Brain microvascular endothelial cell (primary cell): ENCODE measurements around the gene ERCC1.

Experiments used
- DNase-seq: peaks from one replicate; pipeline ENCODE4 v3.0.0-alpha.2; 2020
- H3K27ac ChIP-seq: fragments of 250-450 bp; sonication (Bioruptor Pico); 2 replicates; pipeline ENCODE4 v1.5.1; 2020; ENCODE audit warnings: mild to moderate bottlenecking, moderate library complexity
- H3K27me3 ChIP-seq: fragments of 250-450 bp; sonication (Bioruptor Pico); replicated peaks from 2 replicates; pipeline ENCODE4 v1.5.1; 2020; ENCODE audit warnings: mild to moderate bottlenecking
- H3K36me3 ChIP-seq: fragments of 250-450 bp; sonication (Bioruptor Pico); replicated peaks from 2 replicates; pipeline ENCODE4 v1.5.1; 2020; ENCODE audit warnings: mild to moderate bottlenecking
- H3K4me3 ChIP-seq: 2 replicates; pipeline ENCODE4 v1.5.1; 2011; ENCODE audit warnings: low read depth, mild to moderate bottlenecking, control low read depth, low read length, moderate library complexity
- in situ Hi-C: cut with HindIII; loops from 2 replicates; pipeline ENCODE4 v1.10.0; 2017; ENCODE audit warnings: low sequenced_read_pairs, low pct_ligation_motif_present
- TF ChIP-seq, protein P1 (sequence below): IDR thresholded peaks from 2 replicates; pipeline ENCODE4 v1.5.1; 2011; ENCODE audit warnings: low read depth, mild to moderate bottlenecking, moderate library complexity, low read length, control low read depth, inconsistent platforms; ENCODE audit errors: missing control alignments

ERCC1 gene

GRCh38 chr19:45428384-45429231 is 4.9 kb upstream of the ERCC1 start:
- in situ Hi-C loops = no loop called here
- H3K36me3 ChIP-seq = no peaks in the 10 kb centered on the region
- H3K27ac ChIP-seq = peak overlapping the region; percentile 81
- peak; percentile 39 for DNase-seq
- H3K4me3 ChIP-seq = peak overlapping the region; percentile 60
- TF ChIP-seq, protein P1, sequence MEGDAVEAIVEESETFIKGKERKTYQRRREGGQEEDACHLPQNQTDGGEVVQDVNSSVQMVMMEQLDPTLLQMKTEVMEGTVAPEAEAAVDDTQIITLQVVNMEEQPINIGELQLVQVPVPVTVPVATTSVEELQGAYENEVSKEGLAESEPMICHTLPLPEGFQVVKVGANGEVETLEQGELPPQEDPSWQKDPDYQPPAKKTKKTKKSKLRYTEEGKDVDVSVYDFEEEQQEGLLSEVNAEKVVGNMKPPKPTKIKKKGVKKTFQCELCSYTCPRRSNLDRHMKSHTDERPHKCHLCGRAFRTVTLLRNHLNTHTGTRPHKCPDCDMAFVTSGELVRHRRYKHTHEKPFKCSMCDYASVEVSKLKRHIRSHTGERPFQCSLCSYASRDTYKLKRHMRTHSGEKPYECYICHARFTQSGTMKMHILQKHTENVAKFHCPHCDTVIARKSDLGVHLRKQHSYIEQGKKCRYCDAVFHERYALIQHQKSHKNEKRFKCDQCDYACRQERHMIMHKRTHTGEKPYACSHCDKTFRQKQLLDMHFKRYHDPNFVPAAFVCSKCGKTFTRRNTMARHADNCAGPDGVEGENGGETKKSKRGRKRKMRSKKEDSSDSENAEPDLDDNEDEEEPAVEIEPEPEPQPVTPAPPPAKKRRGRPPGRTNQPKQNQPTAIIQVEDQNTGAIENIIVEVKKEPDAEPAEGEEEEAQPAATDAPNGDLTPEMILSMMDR = peak; percentile 64
- no peaks in the 10 kb centered on the region for H3K27me3 ChIP-seq

DNA sequence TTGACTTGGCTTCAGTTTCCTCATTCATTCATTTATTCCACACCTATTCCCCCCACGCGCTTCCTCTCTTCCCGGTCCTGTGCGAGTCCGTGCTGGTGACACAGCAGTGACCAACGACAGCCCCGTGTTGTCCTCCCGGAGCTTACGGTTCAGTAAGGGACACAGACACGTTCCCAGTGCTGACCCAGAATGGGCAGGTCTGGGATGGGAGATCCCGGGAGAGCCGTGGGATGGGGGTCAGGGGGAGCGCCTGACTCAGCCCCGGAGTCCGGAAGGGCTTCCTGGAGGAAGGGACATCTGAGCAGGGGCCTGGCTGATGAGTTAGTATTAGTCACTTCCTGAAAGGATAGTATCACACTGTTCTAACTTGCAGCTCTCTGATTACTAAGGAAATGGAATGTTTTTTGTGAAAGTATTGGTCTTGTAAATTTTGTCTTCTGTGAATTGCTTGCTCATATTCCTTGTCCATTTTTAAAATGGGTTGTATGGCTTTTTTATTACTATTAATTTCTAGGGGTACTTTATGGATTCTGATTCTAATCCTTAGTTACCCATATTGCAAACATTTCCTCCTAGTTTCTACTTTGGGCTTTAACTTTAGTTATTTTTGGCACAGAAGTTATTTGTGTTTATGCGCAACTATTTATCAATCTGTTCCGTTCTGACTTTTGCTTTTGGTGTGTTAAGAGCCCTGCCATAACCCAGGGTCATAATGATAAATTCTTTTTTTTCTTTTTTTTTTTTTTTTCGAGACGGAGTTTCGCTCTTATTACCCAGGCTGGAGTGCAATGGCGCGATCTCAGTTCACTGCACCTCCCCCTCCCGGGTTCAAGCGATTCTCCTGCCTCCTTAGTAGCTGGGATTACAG is 708 bp upstream of the ERCC1 start:
- Histone ChIP-seq H3K36me3 (peaks cover 8% of the 10 kb centered on the region), H3K4me3 (peak overlapping the region; percentile 72), H3K27me3 (no peaks in the 10 kb centered on the region), H3K27ac (peak overlapping the region; percentile 96)
- TF ChIP-seq, protein P1 = no peak
- in situ Hi-C loops = no loop called here
- peak; percentile 91 for DNase-seq

DNA sequence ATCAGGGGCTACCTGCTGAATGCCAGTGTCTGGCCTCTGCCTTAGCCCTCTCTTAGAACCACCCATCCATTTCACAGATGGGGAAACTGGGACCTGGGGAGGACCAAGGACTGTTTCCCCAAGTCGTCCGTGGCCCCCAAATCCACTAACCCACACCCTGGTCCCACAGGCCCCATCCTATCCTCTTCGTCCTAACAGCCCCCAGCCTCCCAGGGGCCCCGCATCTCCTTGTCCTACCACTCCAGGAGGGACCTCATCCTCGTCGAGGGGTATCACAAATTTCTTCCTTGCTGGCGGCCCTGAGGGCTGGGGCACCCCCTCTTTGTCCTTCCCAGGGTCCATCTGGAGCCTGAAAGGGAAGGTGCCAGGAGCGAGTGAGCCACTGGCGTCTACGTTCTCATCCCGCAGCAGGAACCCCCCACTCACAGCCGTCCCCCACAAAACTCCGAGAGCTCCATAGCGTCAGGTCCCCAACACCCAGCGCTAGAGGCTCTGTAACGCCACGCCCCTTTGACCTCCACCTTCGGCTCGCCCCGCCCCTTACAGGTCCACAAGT is 606 bp downstream of the ERCC1 start:
- DNase-seq = no peak
- peak overlapping the region; percentile 72 for H3K4me3 ChIP-seq
- peak overlapping the region; percentile 96 for H3K27ac ChIP-seq
- no peaks in the 10 kb centered on the region for H3K27me3 ChIP-seq
- H3K36me3 ChIP-seq = peaks cover 21% of the 10 kb centered on the region
- TF ChIP-seq, protein P1 = no peak
- in situ Hi-C loops = no loop called here

GRCh38 chr19:45421947-45422498 is 1.7 kb downstream of the ERCC1 start:
- H3K27me3 ChIP-seq = no peaks in the 10 kb centered on the region
- H3K4me3 ChIP-seq = peak overlapping the region; percentile 9
- in situ Hi-C loops = no loop called here
- TF ChIP-seq, protein P1 = no peak
- no peak overlapping the region for H3K27ac ChIP-seq
- H3K36me3 ChIP-seq = peaks cover 28% of the 10 kb centered on the region
- DNase-seq = no peak

DNA sequence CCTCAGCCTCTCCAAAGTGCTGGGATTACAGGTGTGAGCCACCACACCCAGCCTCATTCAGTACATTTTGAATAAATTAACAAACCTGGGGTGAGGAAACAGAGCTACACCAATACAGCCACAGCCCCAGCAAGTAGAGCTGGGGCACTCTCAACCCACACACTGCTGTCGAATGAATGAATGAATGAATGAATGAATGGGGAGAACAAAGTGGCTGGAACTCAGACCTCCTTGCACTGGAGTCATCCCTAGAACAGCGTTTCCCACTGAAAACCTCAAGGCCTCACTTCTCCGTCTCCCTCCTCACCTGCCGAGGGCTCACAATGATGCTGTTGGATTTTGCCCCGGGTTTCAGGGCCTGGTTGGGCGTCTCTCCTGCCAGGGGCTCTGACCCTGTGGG is 2.8 kb downstream of the ERCC1 start:
- TF ChIP-seq, protein P1 = no peak
- no peak overlapping the region for H3K4me3 ChIP-seq
- peaks cover 34% of the 10 kb centered on the region for H3K36me3 ChIP-seq
- no peak for DNase-seq
- H3K27me3 ChIP-seq = no peaks in the 10 kb centered on the region
- in situ Hi-C loops = no loop called here
- no peak overlapping the region for H3K27ac ChIP-seq
